Measurements from ENCODE around the gene CREBL2.

- TF ChIP-seq CTCF (IDR thresholded peaks at IDR 0.05) (no peak), POLR2A (IDR thresholded peaks at IDR 0.05) (no peak)
Observed at GRCh38 chr12:12648951-12649650, 37.4 kb downstream of the CREBL2 start.

Data from breast epithelium (tissue), 3 donors.